ENCODE results near the gene CHMP4A.
"Not testable (repeated sequence)": the region's sequence is repeated elsewhere in the genome, so short reads cannot be mapped to it uniquely, and the experiment has no call there.

DNA sequence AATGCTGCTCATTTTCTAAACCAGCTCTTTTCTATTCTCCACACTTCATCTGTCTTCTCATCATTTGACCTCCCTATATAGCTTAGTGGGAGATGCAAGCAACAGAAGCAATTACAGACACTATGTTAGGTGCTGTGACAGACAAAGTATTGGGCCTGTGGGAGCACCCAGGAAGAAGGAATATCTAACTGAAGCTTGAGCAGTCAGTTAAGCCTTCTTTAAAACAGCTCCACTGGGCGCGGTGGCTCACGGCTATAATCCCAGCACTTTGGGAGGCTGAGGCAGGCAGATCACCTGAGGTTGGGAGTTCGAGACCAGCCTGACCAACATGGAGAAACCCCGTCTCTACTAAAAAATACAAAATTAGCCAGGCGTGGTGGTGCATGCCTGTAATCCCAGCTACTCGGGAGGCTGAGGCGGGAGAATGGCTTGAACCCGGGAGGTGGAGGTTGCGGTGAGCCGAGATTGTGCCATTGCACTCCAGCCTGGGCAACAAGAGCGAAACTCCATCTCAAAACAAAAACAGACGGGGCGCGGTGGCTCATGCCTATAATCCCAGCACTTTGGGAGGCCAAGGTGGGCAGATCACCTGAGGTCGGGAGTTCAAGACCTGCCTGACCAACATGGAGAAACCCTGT lies 9.9 kb downstream of the CHMP4A start:
- TF ChIP-seq, protein P1, sequence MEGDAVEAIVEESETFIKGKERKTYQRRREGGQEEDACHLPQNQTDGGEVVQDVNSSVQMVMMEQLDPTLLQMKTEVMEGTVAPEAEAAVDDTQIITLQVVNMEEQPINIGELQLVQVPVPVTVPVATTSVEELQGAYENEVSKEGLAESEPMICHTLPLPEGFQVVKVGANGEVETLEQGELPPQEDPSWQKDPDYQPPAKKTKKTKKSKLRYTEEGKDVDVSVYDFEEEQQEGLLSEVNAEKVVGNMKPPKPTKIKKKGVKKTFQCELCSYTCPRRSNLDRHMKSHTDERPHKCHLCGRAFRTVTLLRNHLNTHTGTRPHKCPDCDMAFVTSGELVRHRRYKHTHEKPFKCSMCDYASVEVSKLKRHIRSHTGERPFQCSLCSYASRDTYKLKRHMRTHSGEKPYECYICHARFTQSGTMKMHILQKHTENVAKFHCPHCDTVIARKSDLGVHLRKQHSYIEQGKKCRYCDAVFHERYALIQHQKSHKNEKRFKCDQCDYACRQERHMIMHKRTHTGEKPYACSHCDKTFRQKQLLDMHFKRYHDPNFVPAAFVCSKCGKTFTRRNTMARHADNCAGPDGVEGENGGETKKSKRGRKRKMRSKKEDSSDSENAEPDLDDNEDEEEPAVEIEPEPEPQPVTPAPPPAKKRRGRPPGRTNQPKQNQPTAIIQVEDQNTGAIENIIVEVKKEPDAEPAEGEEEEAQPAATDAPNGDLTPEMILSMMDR (conservative IDR thresholded peaks at IDR 0.05; ENCODE audit: low read depth, low read length): not testable (repeated sequence)
- TF ChIP-seq EZH2phosphoT487 (IDR thresholded peaks at IDR 0.05; ENCODE audit: borderline replicate concordance, low read length): not testable (repeated sequence)
